ENCODE measurements around the gene DOHH.

DOHH gene

GRCh38 chr19:3500429-3501101, at the start of gene DOHH:
Gene DOHH, minus strand, starts transcription at chr19:3500674. Its CDS starts 3,860 bp downstream, at chr19:3496814.
- peak; percentile 98 for DNase-seq

GRCh38 chr19:3549816-3550215, 49.3 kb upstream of the DOHH start:
- no peak for DNase-seq

- no peak for DNase-seq
Measured at GRCh38 chr19:3548606-3549005, 48.1 kb upstream of the DOHH start.

- no peak for DNase-seq
Measured at GRCh38 chr19:3547767-3548282, 47.4 kb upstream of the DOHH start.

- DNase-seq: no peak
Measured at GRCh38 chr19:3547301-3547731, 46.8 kb upstream of the DOHH start.

GRCh38 chr19:3546119-3546518, 45.6 kb upstream of the DOHH start:
- no peak for DNase-seq

GRCh38 chr19:3545669-3546034, 45.2 kb upstream of the DOHH start:
- no peak for DNase-seq

GRCh38 chr19:3544742-3545668, 44.5 kb upstream of the DOHH start:
- DNase-seq: no peak

- no peak for DNase-seq
Measured at GRCh38 chr19:3544058-3544376, 43.5 kb upstream of the DOHH start.

GRCh38 chr19:3543150-3544057, 42.9 kb upstream of the DOHH start:
- no peak for DNase-seq

- DNase-seq: no peak
Measured at GRCh38 chr19:3539756-3540118, 39.3 kb upstream of the DOHH start.

- DNase-seq: no peak
Measured at GRCh38 chr19:3538965-3539755, 38.7 kb upstream of the DOHH start, which contains the start of gene TEKTIP1. Gene TEKTIP1, plus strand, starts transcription at chr19:3539174. Its CDS starts 4 bp downstream, at chr19:3539178.

- no peak for DNase-seq
Measured at GRCh38 chr19:3538258-3538929, 37.9 kb upstream of the DOHH start.

GRCh38 chr19:3537438-3538240, 37.2 kb upstream of the DOHH start:
- DNase-seq: no peak

GRCh38 chr19:3537101-3537437, 36.6 kb upstream of the DOHH start:
- DNase-seq: no peak

- no peak for DNase-seq
Measured at GRCh38 chr19:3536429-3537100, 36.1 kb upstream of the DOHH start.

GRCh38 chr19:3535981-3536380, 35.5 kb upstream of the DOHH start:
- no peak for DNase-seq

GRCh38 chr19:3535563-3535965, 35.1 kb upstream of the DOHH start:
- DNase-seq: no peak

GRCh38 chr19:3535235-3535535, 34.7 kb upstream of the DOHH start:
- no peak for DNase-seq

All from NCI-H1092 treated with DMSO at 0.1 percent for 48 hours (cell line).